ENCODE measurements around the gene SYT13.
A peak's percentile ranks its signal among the peaks of the same experiment; 100 is the strongest.

The SYT13 gene, protein sequence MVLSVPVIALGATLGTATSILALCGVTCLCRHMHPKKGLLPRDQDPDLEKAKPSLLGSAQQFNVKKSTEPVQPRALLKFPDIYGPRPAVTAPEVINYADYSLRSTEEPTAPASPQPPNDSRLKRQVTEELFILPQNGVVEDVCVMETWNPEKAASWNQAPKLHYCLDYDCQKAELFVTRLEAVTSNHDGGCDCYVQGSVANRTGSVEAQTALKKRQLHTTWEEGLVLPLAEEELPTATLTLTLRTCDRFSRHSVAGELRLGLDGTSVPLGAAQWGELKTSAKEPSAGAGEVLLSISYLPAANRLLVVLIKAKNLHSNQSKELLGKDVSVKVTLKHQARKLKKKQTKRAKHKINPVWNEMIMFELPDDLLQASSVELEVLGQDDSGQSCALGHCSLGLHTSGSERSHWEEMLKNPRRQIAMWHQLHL
- total RNA-seq: 0 to 0.06 (median 0) reads per million in 9 experiments

DNA sequence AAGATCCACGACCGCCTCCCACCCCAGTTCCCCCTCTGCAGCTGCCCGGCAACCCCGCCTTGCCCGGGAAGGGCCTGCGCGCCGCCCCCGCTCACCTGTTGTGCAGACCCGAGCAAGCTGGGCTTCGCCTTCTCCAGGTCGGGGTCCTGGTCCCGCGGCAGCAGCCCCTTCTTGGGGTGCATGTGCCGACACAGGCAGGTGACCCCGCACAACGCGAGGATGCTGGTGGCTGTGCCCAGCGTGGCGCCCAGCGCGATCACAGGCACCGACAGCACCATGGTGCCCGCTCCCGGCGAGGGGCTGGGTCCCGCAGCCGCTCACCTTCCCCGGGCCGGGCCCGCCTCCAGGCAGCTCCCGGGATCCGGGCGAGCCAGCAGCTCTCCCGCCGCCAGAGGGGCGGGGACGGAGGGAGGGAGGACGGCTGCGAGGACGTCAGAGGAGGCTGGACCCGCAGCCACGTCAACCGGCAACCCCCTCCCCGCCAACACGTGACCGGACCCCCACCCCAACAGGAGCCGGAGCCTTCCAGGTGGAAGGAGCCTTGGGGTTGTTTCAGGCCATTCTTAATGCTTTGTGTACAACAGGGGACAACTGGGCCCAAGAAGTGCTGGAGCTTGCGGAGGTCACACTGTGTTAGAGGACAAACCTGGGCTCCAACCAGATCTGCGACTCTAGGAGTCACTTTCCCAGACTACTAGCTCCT lies at the start of gene SYT13:
SYT13 (minus strand) TSS at position 412 of the 703 bp plus-strand sequence; CDS start at position 278, 134 bp downstream.
- H3K27me3 Mint-ChIP-seq: peaks cover 62 to 92% of the 10 kb centered on the region in 2 donors
- ATAC-seq (replicated peaks) (no peak), DNase-seq (no peak)
- no peak within 1 kb of the TSS for H3K4me3 Mint-ChIP-seq
- no peak within 1 kb of the TSS for H3K27ac Mint-ChIP-seq
- no peaks in the 10 kb centered on the region for H3K36me3 Mint-ChIP-seq (ENCODE audit: insufficient read depth)
- no peaks in the 10 kb centered on the region for H3K4me1 Mint-ChIP-seq (ENCODE audit: low read depth in 2 of 2)
- no peaks in the 10 kb centered on the region for H3K9me3 Mint-ChIP-seq

DNA sequence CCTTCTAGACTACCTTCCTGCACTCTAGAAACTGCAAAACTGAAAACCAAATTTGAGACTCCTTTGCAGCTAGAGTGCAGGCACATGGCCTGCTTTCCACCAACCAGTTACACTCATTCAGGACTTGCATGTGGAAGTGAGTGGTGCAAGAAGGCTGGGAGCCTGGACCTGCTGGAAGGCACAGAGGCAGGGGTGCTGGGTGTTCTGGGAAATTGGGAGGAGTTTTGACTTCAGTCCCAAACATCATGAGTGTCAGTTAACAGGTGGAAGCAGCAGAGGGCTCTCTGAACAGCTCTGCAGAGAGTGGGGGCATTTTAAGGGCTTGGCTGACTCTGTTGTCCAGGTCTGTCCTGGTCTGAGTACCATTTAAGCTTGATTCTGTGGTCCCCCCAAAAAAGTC lies 49.3 kb upstream of the SYT13 start:
- DNase-seq (no peak), ATAC-seq (replicated peaks) (no peak)
- Mint-ChIP-seq H3K27ac (no peak overlapping the region), H3K4me1 (ENCODE audit: low read depth in 2 of 2) (peaks cover 8 to 9% of the 10 kb centered on the region in 2 donors), H3K9me3 (no peaks in the 10 kb centered on the region), H3K36me3 (ENCODE audit: insufficient read depth) (peaks cover 12% of the 10 kb centered on the region), H3K27me3 (peaks cover 7 to 36% of the 10 kb centered on the region in 2 donors), H3K4me3 (no peak overlapping the region)

DNA sequence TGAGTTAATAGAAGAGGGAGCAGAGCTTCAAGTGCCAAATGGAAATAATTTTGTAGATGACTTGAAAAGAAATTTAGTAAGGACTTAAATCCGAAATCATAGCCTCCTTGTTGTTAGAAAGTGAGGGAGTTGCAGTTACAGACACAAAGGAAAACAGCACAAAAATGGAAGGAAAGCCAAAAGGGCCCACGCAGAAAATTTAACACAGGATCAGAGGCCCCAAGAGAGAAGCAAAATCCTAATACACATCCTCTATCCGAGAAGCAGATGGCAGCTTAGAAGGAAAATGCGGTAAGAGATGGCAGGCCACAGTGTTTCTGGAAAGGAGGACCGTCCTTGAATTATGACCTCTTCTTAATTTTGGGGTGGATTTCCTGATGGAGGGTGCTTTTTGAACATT lies 48.7 kb upstream of the SYT13 start:
- H3K4me1 Mint-ChIP-seq (ENCODE audit: low read depth in 2 of 2): peaks cover 2 to 4% of the 10 kb centered on the region in 2 donors
- H3K9me3 Mint-ChIP-seq: no peaks in the 10 kb centered on the region
- DNase-seq (no peak), ATAC-seq (replicated peaks) (no peak)
- no peak overlapping the region for H3K27ac Mint-ChIP-seq
- peaks cover 10% of the 10 kb centered on the region for H3K36me3 Mint-ChIP-seq (ENCODE audit: insufficient read depth)
- peaks cover 7 to 34% of the 10 kb centered on the region in 2 donors for H3K27me3 Mint-ChIP-seq
- no peak overlapping the region for H3K4me3 Mint-ChIP-seq

DNA sequence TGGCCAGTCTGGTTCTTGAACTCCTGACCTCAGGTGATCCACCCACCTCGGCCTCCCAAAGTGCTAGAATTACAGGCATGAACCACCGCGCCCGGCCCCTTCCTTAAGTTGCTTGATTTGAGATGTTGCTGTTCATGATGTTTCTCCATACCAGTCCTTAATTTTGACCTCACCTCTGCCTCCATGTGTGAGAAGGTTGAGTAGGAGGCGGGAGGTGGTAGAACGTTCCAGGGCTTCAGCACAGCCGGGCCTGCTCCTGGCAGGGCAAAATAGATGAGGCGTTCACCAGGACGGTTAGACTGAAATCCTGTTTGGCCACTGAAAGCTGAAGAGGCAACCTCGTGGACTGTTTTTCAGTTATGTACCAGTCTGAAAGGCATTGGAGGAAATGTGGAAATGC lies 48.3 kb upstream of the SYT13 start:
- Mint-ChIP-seq H3K4me1 (ENCODE audit: low read depth in 2 of 2) (no peaks in the 10 kb centered on the region), H3K27me3 (peaks cover 7 to 36% of the 10 kb centered on the region in 2 donors), H3K27ac (no peak overlapping the region), H3K9me3 (no peaks in the 10 kb centered on the region), H3K36me3 (ENCODE audit: insufficient read depth) (peaks cover 6% of the 10 kb centered on the region), H3K4me3 (no peak overlapping the region)
- DNase-seq (no peak), ATAC-seq (replicated peaks) (no peak)

DNA sequence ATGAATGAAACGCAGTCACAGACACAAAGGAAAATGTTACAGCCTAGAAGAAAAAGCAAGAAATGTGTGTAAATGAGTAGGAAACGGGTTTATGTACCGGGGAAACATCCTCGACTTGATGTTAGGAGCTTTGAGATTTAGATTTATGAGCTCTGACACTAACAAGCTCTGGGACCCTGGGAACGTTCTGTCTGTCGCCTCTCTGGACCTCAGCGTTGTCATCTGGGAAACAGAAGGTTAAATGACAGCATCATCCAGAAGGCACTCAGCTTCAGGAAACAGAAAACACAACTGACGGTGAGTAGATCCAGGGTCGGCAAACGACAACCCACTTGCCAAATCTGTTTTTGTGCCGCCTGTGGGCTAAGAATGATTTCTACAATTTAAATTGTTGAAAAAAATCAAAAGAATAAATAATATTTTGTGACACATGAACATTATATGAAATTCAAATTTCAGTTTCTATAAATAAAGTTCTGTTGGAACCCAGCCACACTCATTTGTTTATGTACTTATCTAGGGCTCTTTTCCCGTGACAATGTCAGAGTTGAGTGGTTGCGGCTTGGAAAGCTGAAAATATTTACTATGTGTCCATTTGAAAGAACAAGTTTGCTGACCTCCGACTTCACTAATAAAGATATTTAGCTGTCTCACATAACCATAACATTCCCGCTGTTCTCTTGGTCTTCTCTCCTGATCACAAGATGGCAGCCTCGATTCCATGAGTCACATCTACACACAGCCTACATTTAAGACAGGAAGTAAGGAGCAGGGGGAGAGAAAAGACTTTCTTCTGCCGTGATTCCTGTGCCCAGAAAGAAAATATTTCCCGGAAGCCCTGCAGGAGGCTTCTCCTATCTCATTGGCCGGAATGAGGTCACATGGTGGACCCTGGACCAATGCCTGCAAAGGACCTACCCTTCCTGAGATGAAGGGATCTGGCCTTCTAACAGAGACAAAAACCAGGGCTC lies 47.1 kb upstream of the SYT13 start:
- DNase-seq: no peak
- no peak overlapping the region for H3K4me3 Mint-ChIP-seq
- peaks cover 6% of the 10 kb centered on the region for H3K36me3 Mint-ChIP-seq (ENCODE audit: insufficient read depth)
- H3K9me3 Mint-ChIP-seq: no peaks in the 10 kb centered on the region
- peaks cover 12 to 44% of the 10 kb centered on the region in 2 donors for H3K27me3 Mint-ChIP-seq
- H3K4me1 Mint-ChIP-seq (ENCODE audit: low read depth in 2 of 2): no peaks in the 10 kb centered on the region
- no peak overlapping the region for H3K27ac Mint-ChIP-seq
- no peak for ATAC-seq (replicated peaks)

DNA sequence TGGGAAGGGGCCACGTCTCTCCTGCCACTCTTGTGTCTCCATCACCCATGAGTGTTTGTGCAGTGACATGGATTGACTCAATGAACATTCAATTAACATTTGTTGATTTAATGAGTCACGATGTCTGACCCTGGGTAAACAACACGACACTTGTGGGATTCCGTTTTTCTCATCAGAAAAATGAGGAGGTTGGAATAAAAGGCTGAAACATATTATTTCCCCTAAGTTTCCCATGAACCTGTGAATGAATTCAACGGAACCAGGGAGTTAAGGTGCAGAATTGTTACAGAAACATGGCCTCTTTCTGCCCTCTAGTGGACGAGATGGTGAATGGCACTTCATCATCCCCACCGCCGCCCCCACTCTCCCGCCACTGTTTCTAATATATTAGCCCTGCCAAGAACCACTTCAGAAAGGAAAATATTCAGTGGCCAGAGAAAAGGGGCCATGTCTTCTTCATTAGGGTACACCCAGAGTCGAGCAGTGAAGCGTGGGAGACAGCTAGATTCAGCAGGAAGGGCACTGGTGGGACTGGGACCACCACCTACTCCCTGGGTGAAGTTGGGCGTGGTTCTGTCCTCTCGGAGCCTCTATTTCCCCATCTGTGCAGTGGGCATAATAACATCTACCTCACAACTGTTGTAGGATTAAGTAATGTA lies 46.3 kb upstream of the SYT13 start:
- Mint-ChIP-seq H3K27ac (peak overlapping the region in 1 of 2 donors; percentile 39), H3K4me3 (no peak overlapping the region), H3K9me3 (no peaks in the 10 kb centered on the region), H3K36me3 (ENCODE audit: insufficient read depth) (peaks cover 6% of the 10 kb centered on the region), H3K27me3 (peaks cover 18 to 47% of the 10 kb centered on the region in 2 donors), H3K4me1 (ENCODE audit: low read depth in 2 of 2) (no peaks in the 10 kb centered on the region)
- ATAC-seq (replicated peaks) (peak; percentile 63), DNase-seq (peak; percentile 24 to 32 (median 30))

DNA sequence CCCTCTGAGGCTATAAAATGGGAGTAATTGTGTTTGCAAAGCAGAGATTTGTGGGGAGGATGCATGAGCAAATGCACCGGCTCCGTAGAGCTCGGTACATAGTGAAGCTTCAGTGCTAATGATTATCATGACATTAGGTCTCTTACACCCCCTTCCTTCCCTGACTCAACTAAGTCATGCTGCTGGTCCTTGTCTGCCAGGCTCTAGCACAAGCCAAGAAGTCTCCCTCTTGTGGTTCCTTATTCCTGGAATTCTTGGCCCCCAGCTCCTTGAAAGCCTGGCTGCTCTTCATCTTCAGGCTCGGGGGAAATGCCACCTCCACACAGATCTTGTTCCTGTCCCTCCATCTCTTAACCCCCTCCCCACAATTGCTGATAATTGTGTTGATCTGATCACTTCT lies 45.7 kb upstream of the SYT13 start:
- H3K27ac Mint-ChIP-seq: peak overlapping the region in 1 of 2 donors; percentile 39
- no peaks in the 10 kb centered on the region for H3K4me1 Mint-ChIP-seq (ENCODE audit: low read depth in 2 of 2)
- H3K36me3 Mint-ChIP-seq (ENCODE audit: insufficient read depth): peaks cover 6% of the 10 kb centered on the region
- H3K4me3 Mint-ChIP-seq: no peak overlapping the region
- DNase-seq (no peak), ATAC-seq (replicated peaks) (no peak)
- peaks cover 22 to 53% of the 10 kb centered on the region in 2 donors for H3K27me3 Mint-ChIP-seq
- H3K9me3 Mint-ChIP-seq: no peaks in the 10 kb centered on the region

DNA sequence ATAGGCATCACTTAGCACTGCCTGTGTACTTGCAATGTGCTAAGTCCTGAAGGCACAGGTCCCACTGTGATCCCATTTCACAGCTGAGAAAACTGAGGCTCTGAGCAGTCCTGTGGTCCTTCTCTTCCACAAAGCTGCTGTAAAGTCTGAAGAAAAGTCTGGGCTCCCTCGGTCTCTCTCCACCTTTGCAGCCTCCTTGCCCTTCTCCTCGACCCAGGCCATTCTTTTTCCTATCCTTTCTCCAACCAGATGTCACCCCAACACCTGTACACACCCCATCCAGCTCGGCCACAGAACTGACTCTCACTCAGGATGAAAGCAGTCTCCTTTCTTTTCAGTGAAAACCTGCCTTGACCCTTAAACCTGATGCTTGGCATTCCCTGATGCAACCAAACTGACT lies 42.6 kb upstream of the SYT13 start:
- Mint-ChIP-seq H3K27me3 (peaks cover 41 to 71% of the 10 kb centered on the region in 2 donors), H3K4me3 (no peak overlapping the region), H3K36me3 (ENCODE audit: insufficient read depth) (peaks cover 3% of the 10 kb centered on the region), H3K4me1 (ENCODE audit: low read depth in 2 of 2) (no peaks in the 10 kb centered on the region), H3K27ac (no peak overlapping the region), H3K9me3 (no peaks in the 10 kb centered on the region)
- no peak for ATAC-seq (replicated peaks)
- DNase-seq: no peak

DNA sequence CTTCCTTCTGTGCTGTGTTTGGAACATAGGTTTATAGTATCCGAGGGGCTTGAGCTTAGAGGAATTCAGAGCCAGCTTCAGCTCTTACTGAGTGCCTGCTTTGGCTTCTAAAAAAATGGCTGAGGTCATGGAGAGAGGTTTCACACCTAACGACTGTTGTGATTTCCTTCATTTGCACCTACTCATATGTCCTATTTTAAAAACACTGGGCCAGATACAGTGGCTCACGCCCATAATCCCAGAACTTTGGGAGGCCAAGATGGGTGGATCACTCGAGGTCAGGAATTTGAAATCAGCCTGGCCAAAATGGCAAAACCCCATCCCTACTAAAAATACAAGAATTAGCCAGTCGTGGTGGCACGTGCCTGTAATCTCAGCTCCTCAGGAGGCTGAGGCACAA lies 38.3 kb upstream of the SYT13 start:
- no peak for ATAC-seq (replicated peaks)
- no peaks in the 10 kb centered on the region for H3K36me3 Mint-ChIP-seq (ENCODE audit: insufficient read depth)
- no peak for DNase-seq
- no peaks in the 10 kb centered on the region for H3K9me3 Mint-ChIP-seq
- peaks cover 56 to 91% of the 10 kb centered on the region in 2 donors for H3K27me3 Mint-ChIP-seq
- no peak overlapping the region for H3K4me3 Mint-ChIP-seq
- no peak overlapping the region for H3K27ac Mint-ChIP-seq
- no peaks in the 10 kb centered on the region for H3K4me1 Mint-ChIP-seq (ENCODE audit: low read depth in 2 of 2)

DNA sequence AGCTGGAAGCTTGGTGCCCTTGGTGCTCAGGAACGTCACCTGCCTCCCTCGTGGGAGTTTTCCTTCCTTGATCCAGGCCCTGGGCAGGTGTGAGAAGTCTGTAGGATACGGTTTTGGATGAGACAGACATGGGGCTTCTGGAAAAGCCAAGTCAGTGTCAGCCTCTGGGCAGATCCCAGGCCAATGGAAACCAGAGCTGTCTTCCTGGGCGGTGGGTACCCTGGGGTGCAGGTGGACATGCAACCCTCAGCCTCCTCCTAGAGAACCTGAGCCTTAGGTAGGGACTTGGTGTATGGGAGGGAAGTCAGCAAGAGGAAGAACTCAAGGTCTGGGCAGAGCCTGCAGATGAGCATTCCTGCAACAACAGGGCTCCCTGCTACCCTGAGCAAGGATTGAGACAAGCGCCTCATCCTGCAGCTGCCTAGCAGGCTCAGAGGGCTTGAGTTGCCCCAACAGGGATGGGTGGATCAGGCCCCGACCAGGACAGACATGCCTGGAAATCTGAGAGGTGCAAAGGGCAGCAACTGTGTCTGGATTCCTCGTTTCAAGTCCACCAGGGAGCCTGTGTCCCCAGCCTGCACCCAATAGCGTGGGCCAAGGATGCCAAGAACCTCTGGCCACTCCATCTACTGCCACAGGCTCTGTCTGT lies 37.6 kb upstream of the SYT13 start:
- Mint-ChIP-seq H3K27me3 (peaks cover 56 to 86% of the 10 kb centered on the region in 2 donors), H3K4me3 (no peak overlapping the region), H3K4me1 (ENCODE audit: low read depth in 2 of 2) (no peaks in the 10 kb centered on the region), H3K36me3 (ENCODE audit: insufficient read depth) (no peaks in the 10 kb centered on the region), H3K9me3 (no peaks in the 10 kb centered on the region), H3K27ac (no peak overlapping the region)
- ATAC-seq (replicated peaks): no peak
- no peak for DNase-seq

DNA sequence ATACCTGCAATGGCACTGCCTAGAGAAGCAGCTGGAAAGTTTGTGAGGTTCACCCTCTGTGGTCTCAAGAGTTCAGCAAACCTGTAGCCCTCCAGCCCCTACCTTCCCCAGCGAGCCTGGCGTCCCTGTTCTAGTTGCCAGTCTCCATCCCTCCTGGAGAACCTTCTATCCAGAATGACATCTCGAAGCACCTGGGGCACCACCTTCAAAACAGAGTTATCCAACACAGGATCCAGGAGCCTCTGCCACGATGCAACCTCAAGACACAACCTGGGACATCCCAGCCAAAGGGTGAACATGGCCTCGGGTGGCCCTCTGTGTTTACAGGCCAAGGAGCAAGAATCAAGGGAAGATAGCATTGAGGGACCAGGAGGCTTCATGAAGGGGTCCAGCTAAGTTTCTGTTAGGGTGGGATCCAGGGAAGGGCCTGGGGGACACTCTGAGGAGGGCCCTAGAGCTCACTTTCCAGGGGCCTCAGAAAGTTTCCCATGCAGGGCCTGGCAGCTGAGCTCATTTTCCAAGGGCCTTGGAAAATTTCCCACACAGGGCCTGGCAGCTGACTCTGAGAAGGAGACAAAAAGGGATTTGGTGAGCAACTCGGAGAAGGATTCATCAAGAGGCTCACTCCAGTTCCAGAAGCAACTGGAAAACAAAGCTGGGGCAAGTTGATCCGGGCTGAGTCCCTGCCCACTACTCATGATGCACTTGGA lies 36.9 kb upstream of the SYT13 start:
- H3K27me3 Mint-ChIP-seq: peaks cover 61 to 86% of the 10 kb centered on the region in 2 donors
- no peak overlapping the region for H3K27ac Mint-ChIP-seq
- no peak for ATAC-seq (replicated peaks)
- no peaks in the 10 kb centered on the region for H3K36me3 Mint-ChIP-seq (ENCODE audit: insufficient read depth)
- H3K9me3 Mint-ChIP-seq: no peaks in the 10 kb centered on the region
- no peak overlapping the region for H3K4me3 Mint-ChIP-seq
- no peaks in the 10 kb centered on the region for H3K4me1 Mint-ChIP-seq (ENCODE audit: low read depth in 2 of 2)
- DNase-seq: no peak

All from effector memory CD8-positive, alpha-beta T cell (primary cell).